ENCODE data around the gene TLE4.

The TLE4 gene

GRCh38 chr9:79609468-79610018 is 37.8 kb downstream of the TLE4 start:
- no peak for DNase-seq (ENCODE audit: low spot score)
- in situ Hi-C loops (cut with MboI; ENCODE audit: low sequenced_read_pairs, unreplicated experiment), result no loop called here
- TF ChIP-seq CTCF (IDR thresholded peaks at IDR 0.05; ENCODE audit: borderline replicate concordance, control extremely low read depth, extremely low read depth, insufficient read depth, missing control alignments), result no peak

- DNase-seq (ENCODE audit: low spot score), result no peak
- no peak for TF ChIP-seq CTCF (IDR thresholded peaks at IDR 0.05; ENCODE audit: borderline replicate concordance, control extremely low read depth, extremely low read depth, insufficient read depth, missing control alignments)
- in situ Hi-C loops (cut with MboI; ENCODE audit: low sequenced_read_pairs, unreplicated experiment), result no loop called here
Observed at GRCh38 chr9:79610019-79610631, 38.4 kb downstream of the TLE4 start.

GRCh38 chr9:79610791-79611614 is 39.2 kb downstream of the TLE4 start:
- no peak for DNase-seq (ENCODE audit: low spot score)

GRCh38 chr9:79613145-79613544 is 41.4 kb downstream of the TLE4 start:
- DNase-seq (ENCODE audit: low spot score), result no peak
- in situ Hi-C loops (cut with MboI; ENCODE audit: low sequenced_read_pairs, unreplicated experiment), result no loop called here
- TF ChIP-seq CTCF (IDR thresholded peaks at IDR 0.05; ENCODE audit: borderline replicate concordance, control extremely low read depth, extremely low read depth, insufficient read depth, missing control alignments), result no peak

More at GRCh38 chr9:79610791-79611614, 39.2 kb downstream of the TLE4 start:
- in situ Hi-C loops (cut with MboI; ENCODE audit: low sequenced_read_pairs, unreplicated experiment), result no loop called here
- TF ChIP-seq CTCF (IDR thresholded peaks at IDR 0.05; ENCODE audit: borderline replicate concordance, control extremely low read depth, extremely low read depth, insufficient read depth, missing control alignments), result no peak

GRCh38 chr9:79615038-79615437 is 43.3 kb downstream of the TLE4 start:
- no peak for TF ChIP-seq CTCF (IDR thresholded peaks at IDR 0.05; ENCODE audit: borderline replicate concordance, control extremely low read depth, extremely low read depth, insufficient read depth, missing control alignments)
- in situ Hi-C loops (cut with MboI; ENCODE audit: low sequenced_read_pairs, unreplicated experiment), result no loop called here
- no peak for DNase-seq (ENCODE audit: low spot score)

GRCh38 chr9:79616013-79616412 is 44.2 kb downstream of the TLE4 start:
- TF ChIP-seq CTCF (IDR thresholded peaks at IDR 0.05; ENCODE audit: borderline replicate concordance, control extremely low read depth, extremely low read depth, insufficient read depth, missing control alignments), result no peak
- in situ Hi-C loops (cut with MboI; ENCODE audit: low sequenced_read_pairs, unreplicated experiment), result no loop called here
- DNase-seq (ENCODE audit: low spot score), result no peak

Data from GM13976 (cell line).